WI38 (cell line): ENCODE measurements around the gene TEX52.

Source experiments
- H3K4me3 ChIP-seq: 2 replicates; pipeline ENCODE4 v1.5.1; 2011; ENCODE audit warnings: low read depth, mild to moderate bottlenecking, control low read depth, low read length
- TF ChIP-seq, protein P1 (sequence below): IDR thresholded peaks from 2 replicates; pipeline ENCODE4 v1.5.1; 2012; ENCODE audit warnings: low read depth, mild to moderate bottlenecking, control low read depth, low read length

The TEX52 gene

DNA sequence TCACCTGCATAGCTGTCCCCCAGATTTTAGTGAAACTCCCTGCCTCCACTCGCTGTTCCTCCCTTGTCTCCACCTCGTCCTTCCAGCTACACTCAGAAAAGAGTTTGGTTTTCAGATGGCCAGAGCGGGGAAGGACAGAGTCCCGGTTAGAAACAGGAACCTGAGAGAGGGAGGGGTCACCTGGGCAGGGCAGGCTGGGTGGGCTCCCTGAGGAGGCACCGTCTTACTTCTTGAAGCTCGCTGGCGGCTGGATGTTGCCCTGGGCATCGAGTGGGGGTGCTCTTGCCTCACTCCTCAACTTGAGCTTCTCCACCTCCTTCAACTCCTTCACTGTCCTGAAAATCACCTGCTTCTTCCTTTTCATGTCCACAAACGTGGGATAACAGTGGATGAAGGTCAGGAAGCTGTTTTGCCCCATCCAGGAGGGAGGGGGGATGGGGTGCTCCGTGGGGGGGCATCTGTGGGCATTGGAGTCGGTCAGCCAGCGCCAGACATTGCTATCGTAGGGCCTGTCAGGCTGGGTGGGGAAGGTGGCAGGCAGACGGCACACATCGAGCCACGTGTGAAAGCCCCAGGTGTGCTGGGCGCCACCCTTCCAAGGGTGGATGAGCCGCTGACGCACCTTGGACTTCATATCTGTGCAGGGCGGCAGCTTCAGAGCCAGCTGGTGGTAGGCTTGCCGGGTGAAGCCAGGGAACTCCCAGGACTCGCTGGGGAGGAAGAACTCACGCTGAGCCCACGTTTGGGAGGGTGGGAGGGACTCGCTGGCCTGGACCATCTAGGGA lies 2.0 kb downstream of the TEX52 start:
- no peak overlapping the region for H3K4me3 ChIP-seq
- TF ChIP-seq, protein P1, sequence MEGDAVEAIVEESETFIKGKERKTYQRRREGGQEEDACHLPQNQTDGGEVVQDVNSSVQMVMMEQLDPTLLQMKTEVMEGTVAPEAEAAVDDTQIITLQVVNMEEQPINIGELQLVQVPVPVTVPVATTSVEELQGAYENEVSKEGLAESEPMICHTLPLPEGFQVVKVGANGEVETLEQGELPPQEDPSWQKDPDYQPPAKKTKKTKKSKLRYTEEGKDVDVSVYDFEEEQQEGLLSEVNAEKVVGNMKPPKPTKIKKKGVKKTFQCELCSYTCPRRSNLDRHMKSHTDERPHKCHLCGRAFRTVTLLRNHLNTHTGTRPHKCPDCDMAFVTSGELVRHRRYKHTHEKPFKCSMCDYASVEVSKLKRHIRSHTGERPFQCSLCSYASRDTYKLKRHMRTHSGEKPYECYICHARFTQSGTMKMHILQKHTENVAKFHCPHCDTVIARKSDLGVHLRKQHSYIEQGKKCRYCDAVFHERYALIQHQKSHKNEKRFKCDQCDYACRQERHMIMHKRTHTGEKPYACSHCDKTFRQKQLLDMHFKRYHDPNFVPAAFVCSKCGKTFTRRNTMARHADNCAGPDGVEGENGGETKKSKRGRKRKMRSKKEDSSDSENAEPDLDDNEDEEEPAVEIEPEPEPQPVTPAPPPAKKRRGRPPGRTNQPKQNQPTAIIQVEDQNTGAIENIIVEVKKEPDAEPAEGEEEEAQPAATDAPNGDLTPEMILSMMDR, result no peak

DNA sequence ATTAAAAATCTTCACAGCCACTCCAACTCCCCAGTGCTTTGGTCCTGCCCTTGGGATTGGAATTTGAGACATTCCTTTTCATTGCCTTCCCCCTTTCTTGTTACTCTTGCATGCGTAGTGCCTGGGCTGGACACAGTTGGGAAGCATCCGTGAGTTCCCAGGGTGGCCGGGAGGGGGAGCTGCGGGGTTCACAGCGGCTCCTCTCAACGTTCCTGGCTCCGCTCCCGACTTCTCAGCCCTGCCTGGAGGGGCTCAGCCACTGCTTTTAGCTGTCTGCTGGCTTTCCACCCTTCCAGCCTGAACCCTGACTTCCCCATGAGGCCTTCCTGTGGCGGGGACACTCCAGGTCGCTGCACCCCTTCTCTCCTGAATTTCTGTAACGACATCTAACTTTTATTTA lies 3.2 kb downstream of the TEX52 start:
- TF ChIP-seq, protein P1, result peak; percentile 93

DNA sequence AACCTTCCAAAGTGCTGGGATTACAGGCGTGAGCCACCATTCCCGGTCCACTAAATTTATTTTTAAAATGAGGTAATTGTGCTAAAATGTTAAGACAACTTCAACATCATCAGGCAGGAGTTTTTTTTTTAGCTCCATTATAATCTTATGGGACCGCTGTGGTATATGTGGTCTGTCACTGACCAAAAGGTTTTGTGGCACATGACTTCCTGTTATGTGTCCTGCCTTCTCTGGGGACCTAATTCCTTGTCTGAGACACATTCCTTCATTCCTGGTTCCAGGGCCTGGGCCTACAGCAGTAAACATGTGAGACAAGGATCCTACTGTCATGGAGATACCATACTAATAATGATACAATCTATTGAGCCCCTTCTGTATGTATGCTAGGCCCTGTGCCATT lies 4.9 kb downstream of the TEX52 start:
- TF ChIP-seq, protein P1, result no peak
- H3K4me3 ChIP-seq, result no peak overlapping the region

More for the DNA sequence above, 3.2 kb downstream of the TEX52 start:
- no peak overlapping the region for H3K4me3 ChIP-seq

DNA sequence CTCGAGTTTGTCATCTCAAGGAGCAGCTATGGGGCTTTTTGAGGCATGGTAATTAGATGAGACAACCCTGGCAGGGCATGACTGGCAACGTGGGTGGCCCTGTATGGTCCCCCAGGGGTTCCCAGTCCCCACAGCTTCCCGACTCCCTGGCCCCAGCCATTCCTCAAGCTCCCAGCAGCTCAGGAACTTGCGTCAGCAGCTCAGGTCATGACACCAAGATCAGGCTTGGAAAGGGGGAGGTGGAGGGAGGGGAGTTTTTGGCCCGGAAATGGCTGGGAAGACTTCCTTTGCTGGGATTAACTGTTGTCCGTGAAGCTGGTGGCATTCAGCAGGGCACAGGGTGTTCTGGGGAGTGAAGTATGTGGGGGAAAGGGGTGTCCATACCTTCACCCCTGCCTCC lies 11.6 kb downstream of the TEX52 start:
- TF ChIP-seq, protein P1, result no peak
- H3K4me3 ChIP-seq, result no peak overlapping the region

DNA sequence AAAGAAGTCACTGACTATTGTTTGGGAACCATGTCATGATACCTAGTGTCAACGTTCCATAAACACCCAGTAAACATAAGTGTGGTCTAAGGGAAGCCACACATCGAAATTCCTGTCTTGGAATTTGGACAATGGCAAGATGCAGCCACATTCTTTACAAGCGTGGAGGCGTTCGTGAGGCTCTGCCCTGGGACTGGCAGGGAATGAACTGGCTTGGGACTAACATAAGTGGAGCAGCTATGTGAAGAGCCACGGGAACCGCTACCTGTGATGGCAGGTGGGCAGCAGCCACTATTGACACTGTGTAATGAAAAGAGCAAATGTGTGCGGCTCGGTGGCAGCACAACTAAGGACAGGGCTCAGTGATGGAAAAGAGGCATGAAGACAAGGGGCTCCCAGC lies 12.1 kb downstream of the TEX52 start:
- TF ChIP-seq, protein P1, result no peak
- H3K4me3 ChIP-seq, result no peak overlapping the region

DNA sequence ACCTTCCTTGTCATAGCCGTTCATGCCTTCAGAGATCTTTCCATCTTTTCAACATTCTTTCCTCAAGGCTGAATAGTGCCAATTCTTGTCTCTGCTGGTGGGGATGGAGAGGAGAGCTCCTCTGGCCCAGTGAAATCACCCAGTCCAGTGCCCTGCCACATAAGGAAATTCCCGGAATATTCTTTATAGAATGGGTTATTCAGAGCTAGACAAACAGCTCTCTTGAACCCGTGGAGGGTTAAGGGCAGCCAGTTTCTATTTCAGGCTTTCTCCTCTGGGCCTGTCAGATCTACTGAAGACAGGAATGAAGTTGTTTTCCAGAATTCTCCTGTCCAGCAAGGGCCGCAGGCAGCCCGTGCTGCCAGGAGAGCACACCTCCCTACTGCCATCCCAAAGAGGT lies 13.9 kb downstream of the TEX52 start:
- TF ChIP-seq, protein P1, result no peak
- H3K4me3 ChIP-seq, result no peak overlapping the region

DNA sequence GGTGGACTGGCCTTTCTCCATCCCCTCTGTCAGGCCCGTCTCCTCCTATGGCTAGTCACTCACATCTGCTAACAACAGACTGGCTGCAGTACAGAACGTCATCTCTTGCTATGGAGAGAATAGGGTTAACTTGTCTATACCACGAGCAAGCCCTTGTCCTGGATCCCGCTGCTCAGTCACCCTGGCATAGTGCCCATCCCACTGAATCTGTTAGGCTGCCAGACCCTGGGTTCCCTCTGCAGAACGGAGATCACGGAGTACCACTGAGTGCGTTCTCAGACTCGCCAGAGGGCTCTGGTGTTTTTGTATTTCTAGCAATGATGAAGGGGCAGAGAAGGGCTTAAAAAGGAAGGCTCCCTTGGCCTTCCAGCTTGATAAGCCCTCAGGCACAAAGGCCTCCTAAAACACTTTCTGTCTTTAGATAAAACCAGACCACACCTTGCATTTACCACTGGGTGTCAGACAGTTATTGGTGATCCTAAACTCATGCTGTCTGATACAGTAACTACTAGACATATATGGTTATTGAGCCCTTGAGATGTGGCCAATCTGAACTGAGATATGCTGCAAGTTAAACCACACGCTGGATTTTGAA lies 15.7 kb downstream of the TEX52 start:
- TF ChIP-seq, protein P1, result no peak
- no peak overlapping the region for H3K4me3 ChIP-seq
